ENCODE measurements around the gene ZBTB47. TPM values are rescaled to one million over a fixed set of nuclear protein-coding genes. Genes with fewer than 3 reads are reported as not detected.

Gene ZBTB47
- total and polyA plus RNA-seq, 2 experiments from 2014 or later, result 5.2 to 72.8 TPM

- Histone ChIP-seq H3K9ac (no peak overlapping the region), H3F3A (ENCODE audit: insufficient read depth) (no peaks in the 10 kb centered on the region), H2AFZ (no peak overlapping the region), H3K36me3 (ENCODE audit: low read depth) (no peaks in the 10 kb centered on the region), H3K4me2 (ENCODE audit: unreplicated experiment) (no peak overlapping the region), H3K4me1 (ENCODE audit: insufficient read depth) (peaks cover 22% of the 10 kb centered on the region), H3K79me2 (ENCODE audit: insufficient read depth) (peaks cover 44% of the 10 kb centered on the region), H3K27me3 (replicated peaks; ENCODE audit: insufficient read depth) (no peaks in the 10 kb centered on the region), H4K20me1 (ENCODE audit: insufficient read depth) (no peaks in the 10 kb centered on the region), H3K9me2 (ENCODE audit: insufficient read depth) (no peaks in the 10 kb centered on the region), H3K9me3 (ENCODE audit: low read depth) (no peaks in the 10 kb centered on the region), H3K4me3 (no peak overlapping the region), H3K27ac (no peak overlapping the region)
- DNase-seq, result no peak
- 80 to 81% methylated on average over 25 to 30 of the region's 34 CpGs for WGBS, 2 experiments (ENCODE audit: low coverage in 1 of 2, low lambda C conversion rate in 2 of 2, missing lambda C conversion rate in 2 of 2)
- in situ Hi-C loops (cut with MboI), result no loop called here
- no peak for TF ChIP-seq EZH2 (IDR thresholded peaks at IDR 0.05; ENCODE audit: insufficient read depth, poor library complexity, severe bottlenecking)
- TF ChIP-seq EZH2phosphoT487 (IDR thresholded peaks at IDR 0.05; ENCODE audit: insufficient read depth, low read depth), result no peak
Measured at GRCh38 chr3:42658091-42658770, 4.7 kb downstream of the ZBTB47 start.

- 51 to 57% methylated on average over 22 of the region's 22 CpGs for WGBS, 2 experiments (ENCODE audit: low coverage in 1 of 2, low lambda C conversion rate in 2 of 2, missing lambda C conversion rate in 2 of 2)
- no peaks in the 10 kb centered on the region for H4K20me1 ChIP-seq (ENCODE audit: insufficient read depth)
Measured at GRCh38 chr3:42658771-42659390, 5.4 kb downstream of the ZBTB47 start.

GRCh38 chr3:42659451-42660130 lies 6.1 kb downstream of the ZBTB47 start:
- no peak for TF ChIP-seq EZH2phosphoT487 (IDR thresholded peaks at IDR 0.05; ENCODE audit: insufficient read depth, low read depth)
- TF ChIP-seq EZH2 (IDR thresholded peaks at IDR 0.05; ENCODE audit: insufficient read depth, poor library complexity, severe bottlenecking), result no peak
- H2AFZ ChIP-seq, result no peak overlapping the region
- no peaks in the 10 kb centered on the region for H4K20me1 ChIP-seq (ENCODE audit: insufficient read depth)

More at GRCh38 chr3:42658771-42659390, 5.4 kb downstream of the ZBTB47 start:
- H2AFZ ChIP-seq, result no peak overlapping the region
- TF ChIP-seq EZH2phosphoT487 (IDR thresholded peaks at IDR 0.05; ENCODE audit: insufficient read depth, low read depth), result no peak
- TF ChIP-seq EZH2 (IDR thresholded peaks at IDR 0.05; ENCODE audit: insufficient read depth, poor library complexity, severe bottlenecking), result no peak
- no peak overlapping the region for H3K27ac ChIP-seq
- H3K4me3 ChIP-seq, result no peak overlapping the region
- no peak overlapping the region for H3K9ac ChIP-seq
- peaks cover 22% of the 10 kb centered on the region for H3K4me1 ChIP-seq (ENCODE audit: insufficient read depth)
- H3K9me3 ChIP-seq (ENCODE audit: low read depth), result no peaks in the 10 kb centered on the region
- in situ Hi-C loops (cut with MboI), result no loop called here
- H3K4me2 ChIP-seq (ENCODE audit: unreplicated experiment), result no peak overlapping the region
- peaks cover 38% of the 10 kb centered on the region for H3K79me2 ChIP-seq (ENCODE audit: insufficient read depth)
- H3K36me3 ChIP-seq (ENCODE audit: low read depth), result no peaks in the 10 kb centered on the region; the same call in 1 of the 2 replicates
- no peaks in the 10 kb centered on the region for H3K9me2 ChIP-seq (ENCODE audit: insufficient read depth)
- DNase-seq, result no peak
- no peaks in the 10 kb centered on the region for H3F3A ChIP-seq (ENCODE audit: insufficient read depth)
- no peaks in the 10 kb centered on the region for H3K27me3 ChIP-seq (replicated peaks; ENCODE audit: insufficient read depth)

GRCh38 chr3:42660131-42660715 lies 6.7 kb downstream of the ZBTB47 start:
- H3K9me3 ChIP-seq (ENCODE audit: low read depth), result no peaks in the 10 kb centered on the region
- peaks cover 20% of the 10 kb centered on the region for H3K4me1 ChIP-seq (ENCODE audit: insufficient read depth)
- no peak overlapping the region for H3K4me3 ChIP-seq
- peak; percentile 61 for DNase-seq
- H3K27ac ChIP-seq, result no peak overlapping the region
- no peak overlapping the region for H3K9ac ChIP-seq
- H3K79me2 ChIP-seq (ENCODE audit: insufficient read depth), result peaks cover 28% of the 10 kb centered on the region
- no peaks in the 10 kb centered on the region for H4K20me1 ChIP-seq (ENCODE audit: insufficient read depth)
- no peak overlapping the region for H3K4me2 ChIP-seq (ENCODE audit: unreplicated experiment)
- H3F3A ChIP-seq (ENCODE audit: insufficient read depth), result no peaks in the 10 kb centered on the region
- no peaks in the 10 kb centered on the region for H3K27me3 ChIP-seq (replicated peaks; ENCODE audit: insufficient read depth)
- H3K36me3 ChIP-seq (ENCODE audit: low read depth), result no peaks in the 10 kb centered on the region; the same call in 1 of the 2 replicates
- TF ChIP-seq EZH2phosphoT487 (IDR thresholded peaks at IDR 0.05; ENCODE audit: insufficient read depth, low read depth) (no peak), EZH2 (IDR thresholded peaks at IDR 0.05; ENCODE audit: insufficient read depth, poor library complexity, severe bottlenecking) (no peak)
- no peaks in the 10 kb centered on the region for H3K9me2 ChIP-seq (ENCODE audit: insufficient read depth)
- 43 to 48% methylated on average over 6 of the region's 6 CpGs for WGBS, 2 experiments (ENCODE audit: low coverage in 1 of 2, low lambda C conversion rate in 2 of 2, missing lambda C conversion rate in 2 of 2)
- in situ Hi-C loops (cut with MboI), result no loop called here
- H2AFZ ChIP-seq, result no peak overlapping the region

More at GRCh38 chr3:42659451-42660130, 6.1 kb downstream of the ZBTB47 start:
- Histone ChIP-seq H3K27me3 (replicated peaks; ENCODE audit: insufficient read depth) (no peaks in the 10 kb centered on the region), H3K4me2 (ENCODE audit: unreplicated experiment) (no peak overlapping the region), H3K4me1 (ENCODE audit: insufficient read depth) (peaks cover 22% of the 10 kb centered on the region), H3K36me3 (ENCODE audit: low read depth) (no peaks in the 10 kb centered on the region; the same call in 1 of the 2 replicates), H3F3A (ENCODE audit: insufficient read depth) (no peaks in the 10 kb centered on the region), H3K9me3 (ENCODE audit: low read depth) (no peaks in the 10 kb centered on the region), H3K4me3 (no peak overlapping the region), H3K27ac (no peak overlapping the region), H3K79me2 (ENCODE audit: insufficient read depth) (peaks cover 34% of the 10 kb centered on the region), H3K9me2 (ENCODE audit: insufficient read depth) (no peaks in the 10 kb centered on the region), H3K9ac (no peak overlapping the region)
- no peak for DNase-seq
- in situ Hi-C loops (cut with MboI), result no loop called here
- 76 to 95% methylated on average over 12 to 25 of the region's 25 CpGs for WGBS, 2 experiments (ENCODE audit: low coverage in 1 of 2, low lambda C conversion rate in 2 of 2, missing lambda C conversion rate in 2 of 2)

Data from GM23248 (cell line).